Measurements from ENCODE around the gene LRRTM4. TPM values are rescaled to one million over a fixed set of nuclear protein-coding genes. Genes with fewer than 3 reads are reported as not detected.

Gene LRRTM4
- total RNA-seq, 1 donor from 2014 or later, result not detected

DNA sequence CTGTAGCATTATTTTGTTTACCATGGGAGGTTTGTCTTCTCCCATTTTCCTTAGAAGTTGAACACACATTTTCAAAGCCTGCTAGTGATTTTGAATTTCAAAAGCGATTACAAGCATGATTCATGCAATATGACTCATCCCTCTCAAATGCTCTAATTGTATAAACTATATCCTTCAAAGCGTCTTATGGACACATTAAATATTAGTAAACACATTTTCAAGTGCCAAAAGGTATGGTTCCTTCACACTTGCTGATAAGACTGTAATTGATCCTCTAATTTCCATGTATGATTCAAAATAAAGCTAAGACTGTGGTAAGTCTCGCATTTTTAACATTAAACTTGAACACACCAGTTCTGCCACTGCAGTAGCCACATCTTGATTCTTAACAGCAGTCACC, 512.9 kb downstream of the LRRTM4 start:
- Histone ChIP-seq H3K36me3 (no peaks in the 10 kb centered on the region), H3K9me3 (no peaks in the 10 kb centered on the region), H3K27me3 (no peaks in the 10 kb centered on the region), H3K4me3 (no peak overlapping the region), H3K4me1 (no peaks in the 10 kb centered on the region), H3K27ac (no peak overlapping the region)
- no peak for DNase-seq (ENCODE audit: low spot score in 2 of 2)
- TF ChIP-seq, protein P1, sequence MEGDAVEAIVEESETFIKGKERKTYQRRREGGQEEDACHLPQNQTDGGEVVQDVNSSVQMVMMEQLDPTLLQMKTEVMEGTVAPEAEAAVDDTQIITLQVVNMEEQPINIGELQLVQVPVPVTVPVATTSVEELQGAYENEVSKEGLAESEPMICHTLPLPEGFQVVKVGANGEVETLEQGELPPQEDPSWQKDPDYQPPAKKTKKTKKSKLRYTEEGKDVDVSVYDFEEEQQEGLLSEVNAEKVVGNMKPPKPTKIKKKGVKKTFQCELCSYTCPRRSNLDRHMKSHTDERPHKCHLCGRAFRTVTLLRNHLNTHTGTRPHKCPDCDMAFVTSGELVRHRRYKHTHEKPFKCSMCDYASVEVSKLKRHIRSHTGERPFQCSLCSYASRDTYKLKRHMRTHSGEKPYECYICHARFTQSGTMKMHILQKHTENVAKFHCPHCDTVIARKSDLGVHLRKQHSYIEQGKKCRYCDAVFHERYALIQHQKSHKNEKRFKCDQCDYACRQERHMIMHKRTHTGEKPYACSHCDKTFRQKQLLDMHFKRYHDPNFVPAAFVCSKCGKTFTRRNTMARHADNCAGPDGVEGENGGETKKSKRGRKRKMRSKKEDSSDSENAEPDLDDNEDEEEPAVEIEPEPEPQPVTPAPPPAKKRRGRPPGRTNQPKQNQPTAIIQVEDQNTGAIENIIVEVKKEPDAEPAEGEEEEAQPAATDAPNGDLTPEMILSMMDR (IDR thresholded peaks at IDR 0.05), result no peak
- intact Hi-C loops (cut with DNase I), result no loop called here

DNA sequence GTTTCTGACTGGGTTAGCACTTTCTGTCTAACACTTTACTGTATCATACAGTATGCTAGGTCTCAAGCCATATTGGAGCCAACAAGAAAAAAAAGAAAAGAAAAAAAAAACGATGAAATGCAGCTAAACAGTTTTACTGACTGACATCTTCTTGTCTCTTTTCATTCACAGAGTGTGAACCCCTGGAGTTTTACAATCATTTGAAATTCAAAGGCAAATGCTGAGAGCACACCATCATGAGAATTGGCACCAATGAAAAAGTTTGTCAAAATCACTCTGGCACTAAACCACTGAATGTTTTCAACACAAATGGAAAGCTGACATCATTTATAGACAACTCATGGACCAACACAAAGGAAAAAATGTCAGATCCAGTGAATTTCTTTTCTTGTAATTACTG, 513.3 kb downstream of the LRRTM4 start:
- Histone ChIP-seq H3K27ac (no peak overlapping the region), H3K36me3 (no peaks in the 10 kb centered on the region), H3K27me3 (no peaks in the 10 kb centered on the region), H3K4me1 (no peaks in the 10 kb centered on the region), H3K9me3 (no peaks in the 10 kb centered on the region), H3K4me3 (no peak overlapping the region)
- intact Hi-C loops (cut with DNase I), result no loop called here
- TF ChIP-seq, protein P1 (IDR thresholded peaks at IDR 0.05), result no peak
- no peak for DNase-seq (ENCODE audit: low spot score in 2 of 2)

DNA sequence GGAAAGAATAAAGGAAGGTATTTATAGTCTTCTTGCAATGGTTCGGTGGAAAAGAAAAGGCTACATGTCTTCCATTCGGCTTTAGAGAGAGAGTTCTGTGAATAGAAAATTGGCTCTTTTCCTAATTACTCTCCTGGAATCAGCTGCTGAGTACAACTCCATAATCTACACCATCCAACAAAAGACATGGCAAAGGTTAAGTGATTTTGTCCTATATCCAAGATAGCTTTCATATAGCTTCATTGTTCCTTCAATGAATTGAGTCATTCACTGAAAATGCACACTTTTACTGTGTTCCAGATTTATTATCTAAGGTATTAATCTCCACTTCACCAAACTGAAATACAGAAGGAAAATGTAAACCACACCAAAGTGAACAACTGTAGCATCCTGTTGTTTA, 514.5 kb downstream of the LRRTM4 start:
- Histone ChIP-seq H3K4me3 (no peak overlapping the region), H3K27ac (no peak overlapping the region), H3K4me1 (no peaks in the 10 kb centered on the region), H3K36me3 (no peaks in the 10 kb centered on the region), H3K9me3 (no peaks in the 10 kb centered on the region), H3K27me3 (no peaks in the 10 kb centered on the region)
- DNase-seq (ENCODE audit: low spot score in 2 of 2), result no peak
- TF ChIP-seq, protein P1 (IDR thresholded peaks at IDR 0.05), result no peak
- intact Hi-C loops (cut with DNase I), result no loop called here

DNA sequence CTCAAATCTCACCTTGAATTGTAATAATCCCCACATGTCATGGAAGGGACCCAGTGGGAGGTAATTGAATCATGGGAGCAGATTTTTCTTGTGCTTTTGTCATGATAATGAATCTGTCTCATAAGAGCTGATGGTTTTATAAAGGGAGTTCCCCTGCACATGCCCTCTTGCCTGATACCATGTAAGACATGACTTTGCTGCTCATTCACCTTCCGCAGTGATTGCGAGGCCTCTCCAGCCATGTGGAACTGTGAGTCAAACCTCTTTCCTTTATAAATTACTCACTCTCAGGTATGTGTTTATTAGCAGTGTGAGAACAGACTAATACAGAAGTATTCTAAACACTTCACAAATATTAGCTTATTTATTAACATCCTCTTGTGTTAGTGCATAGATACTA, 516.7 kb downstream of the LRRTM4 start:
- no peaks in the 10 kb centered on the region for H3K4me1 ChIP-seq
- no peak overlapping the region for H3K4me3 ChIP-seq
- H3K27me3 ChIP-seq, result no peaks in the 10 kb centered on the region
- no peaks in the 10 kb centered on the region for H3K36me3 ChIP-seq
- intact Hi-C loops (cut with DNase I), result no loop called here
- no peak overlapping the region for H3K27ac ChIP-seq
- TF ChIP-seq, protein P1 (IDR thresholded peaks at IDR 0.05), result no peak
- H3K9me3 ChIP-seq, result no peaks in the 10 kb centered on the region
- DNase-seq (ENCODE audit: low spot score in 2 of 2), result no peak

DNA sequence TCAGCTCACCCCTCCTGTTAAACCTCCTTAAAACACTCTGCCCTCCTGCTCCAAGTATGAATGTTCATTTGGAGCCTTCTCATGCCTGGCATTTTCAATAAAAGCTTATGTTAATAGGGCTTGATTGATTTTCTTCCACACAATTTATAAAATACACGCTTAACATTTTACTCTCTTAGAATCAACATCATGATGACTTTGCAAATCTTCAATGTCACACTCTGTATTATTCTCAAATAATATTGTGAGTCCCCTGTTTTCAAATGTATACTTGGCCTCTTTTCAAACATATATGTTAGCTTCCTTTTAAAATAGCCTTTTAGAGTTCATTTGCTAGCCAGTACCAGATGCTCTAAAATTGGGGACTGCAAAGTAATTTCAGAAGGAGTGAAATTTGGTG, 520.3 kb downstream of the LRRTM4 start:
- TF ChIP-seq, protein P1 (IDR thresholded peaks at IDR 0.05), result no peak
- no peak for DNase-seq (ENCODE audit: low spot score in 2 of 2)
- no peaks in the 10 kb centered on the region for H3K27me3 ChIP-seq
- H3K27ac ChIP-seq, result no peak overlapping the region
- no peaks in the 10 kb centered on the region for H3K9me3 ChIP-seq
- H3K4me1 ChIP-seq, result no peaks in the 10 kb centered on the region
- H3K36me3 ChIP-seq, result no peaks in the 10 kb centered on the region
- no peak overlapping the region for H3K4me3 ChIP-seq
- intact Hi-C loops (cut with DNase I), result no loop called here

DNA sequence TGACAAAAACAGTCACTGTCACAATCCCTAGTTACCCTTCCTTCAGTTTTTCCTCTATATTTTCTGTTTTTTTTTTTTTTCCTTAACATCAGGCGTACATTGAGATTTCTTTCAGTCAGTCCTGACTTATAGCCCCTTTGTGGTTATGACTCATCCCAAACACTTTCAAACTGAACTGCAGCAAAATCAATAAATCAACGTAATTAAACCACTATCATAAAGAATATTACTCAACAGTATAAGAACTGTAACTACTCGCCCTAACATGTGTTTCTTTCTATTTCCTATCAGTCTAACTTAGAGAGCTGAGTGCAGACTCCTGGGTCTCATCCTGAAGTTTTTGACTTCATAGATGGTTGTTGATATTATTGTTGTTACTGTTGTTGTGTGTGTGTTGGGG, 523.5 kb downstream of the LRRTM4 start:
- H3K27ac ChIP-seq, result no peak overlapping the region
- TF ChIP-seq, protein P1 (IDR thresholded peaks at IDR 0.05), result no peak
- H3K4me1 ChIP-seq, result no peaks in the 10 kb centered on the region
- no peak overlapping the region for H3K4me3 ChIP-seq
- no peaks in the 10 kb centered on the region for H3K36me3 ChIP-seq
- intact Hi-C loops (cut with DNase I), result no loop called here
- DNase-seq (ENCODE audit: low spot score in 2 of 2), result no peak
- no peaks in the 10 kb centered on the region for H3K9me3 ChIP-seq
- H3K27me3 ChIP-seq, result no peaks in the 10 kb centered on the region
